Measurements from ENCODE around the gene MGAM2.

Gene MGAM2

GRCh38 chr7:142180426-142180825, 68.9 kb downstream of the MGAM2 start:
- DNase-seq: no peak

GRCh38 chr7:142181211-142181610, 69.7 kb downstream of the MGAM2 start:
- DNase-seq: no peak

- no peak for DNase-seq
Measured at GRCh38 chr7:142181966-142182365, 70.4 kb downstream of the MGAM2 start.

GRCh38 chr7:142185069-142185468, 73.6 kb downstream of the MGAM2 start:
- no peak for DNase-seq

GRCh38 chr7:142185801-142186200, 74.3 kb downstream of the MGAM2 start:
- no peak for DNase-seq

GRCh38 chr7:142188154-142188553, 76.6 kb downstream of the MGAM2 start:
- DNase-seq: no peak

DNA sequence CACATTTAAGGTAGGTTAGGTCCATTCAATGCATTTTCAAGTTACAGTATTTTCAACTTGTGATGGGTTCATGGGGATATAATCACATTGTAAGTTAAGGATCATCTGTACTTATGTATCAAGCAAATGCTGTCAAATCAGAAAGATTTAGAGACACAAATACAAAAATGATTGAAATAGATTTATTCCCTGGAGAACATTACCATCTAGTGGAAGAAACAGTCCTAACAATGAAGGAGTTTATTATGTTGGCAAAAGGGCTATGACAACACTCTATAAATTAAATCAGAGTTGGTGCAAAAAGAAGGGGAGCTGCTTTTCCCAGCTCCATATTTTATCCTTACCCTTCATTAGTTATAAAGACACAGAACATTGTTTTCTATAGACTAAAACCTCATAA, 77.3 kb downstream of the MGAM2 start:
- DNase-seq: no peak

GRCh38 chr7:142194201-142194600, 82.7 kb downstream of the MGAM2 start:
- no peak for DNase-seq

DNA sequence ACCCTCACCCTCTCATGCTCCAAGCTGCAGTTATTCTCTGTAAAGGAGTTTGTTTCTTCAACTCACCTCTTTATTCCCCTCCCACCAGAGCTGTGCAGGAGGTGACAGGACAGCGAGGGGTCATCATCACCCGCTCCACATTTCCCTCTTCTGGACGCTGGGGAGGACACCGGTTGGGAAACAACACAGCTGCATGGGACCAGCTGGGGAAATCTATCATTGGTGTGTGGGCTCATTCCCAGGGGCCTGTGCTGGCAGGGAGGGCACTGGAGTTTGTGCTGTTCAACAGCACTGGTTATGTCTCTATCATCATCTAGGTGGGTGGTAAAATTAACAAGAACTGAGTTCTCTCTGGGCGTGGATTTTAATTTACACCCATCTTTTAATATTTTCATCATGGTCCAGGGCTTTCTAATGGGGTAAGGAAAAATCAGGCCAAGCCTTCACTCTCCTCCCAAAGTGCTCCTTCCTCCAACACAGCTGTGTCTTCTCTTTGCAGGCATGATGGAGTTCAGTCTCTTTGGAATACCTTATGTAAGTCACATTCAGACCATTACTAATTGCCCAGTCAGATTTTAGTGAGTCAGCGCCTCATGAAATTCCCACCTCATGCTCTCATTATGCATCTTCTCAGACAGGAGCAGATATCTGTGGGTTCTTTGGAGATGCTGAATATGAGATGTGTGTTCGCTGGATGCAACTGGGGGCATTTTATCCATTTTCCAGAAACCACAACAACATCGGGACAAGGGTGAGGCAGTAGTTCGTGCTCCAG, 84.7 kb downstream of the MGAM2 start:
- DNase-seq: no peak

DNA sequence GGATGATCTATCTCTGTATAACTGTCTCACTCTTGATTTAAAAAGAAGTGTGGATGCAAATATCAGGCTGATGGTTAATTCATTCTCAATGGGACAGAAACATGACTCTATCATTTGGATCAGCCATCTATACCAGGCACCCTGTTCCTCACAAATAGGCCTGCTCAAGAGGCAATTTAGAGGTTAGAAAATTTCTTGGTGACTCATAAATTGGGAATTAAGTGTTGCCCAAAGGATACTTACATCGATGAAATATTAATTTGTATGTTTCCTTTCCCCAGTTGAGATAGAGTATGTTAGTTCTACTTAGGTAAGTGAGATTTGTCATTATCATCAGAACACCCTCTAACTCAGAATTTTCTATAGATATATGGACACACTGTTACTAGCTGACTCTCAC, 88.7 kb downstream of the MGAM2 start:
- no peak for DNase-seq

- no peak for DNase-seq
Measured at GRCh38 chr7:142228537-142229104, 117.1 kb downstream of the MGAM2 start.

GRCh38 chr7:142231716-142232115, 120.2 kb downstream of the MGAM2 start:
- DNase-seq: no peak

DNA sequence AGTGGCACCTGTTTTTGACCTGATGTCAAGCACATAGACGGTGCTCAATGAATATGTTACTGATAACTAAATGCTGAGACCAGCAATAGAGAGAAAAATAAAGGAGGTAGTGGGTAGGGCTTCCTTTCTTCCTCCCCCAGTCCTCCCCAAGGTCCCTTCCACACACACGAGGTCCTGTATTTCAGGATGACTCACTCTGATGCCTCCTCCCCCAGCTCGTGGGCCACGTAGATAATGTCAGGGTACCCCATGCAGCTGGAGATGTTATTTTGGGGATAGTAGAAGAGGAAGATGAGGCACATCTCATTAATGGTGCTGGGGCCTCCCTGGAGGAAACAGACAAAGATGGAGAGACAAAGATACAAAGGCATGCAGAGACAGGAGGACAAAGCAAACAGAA, 129.0 kb downstream of the MGAM2 start:
- DNase-seq: no peak

- no peak for DNase-seq
Measured at GRCh38 chr7:142243823-142244222, 132.3 kb downstream of the MGAM2 start.

GRCh38 chr7:142248166-142249160, 136.9 kb downstream of the MGAM2 start:
- no peak for DNase-seq

- DNase-seq: no peak
Measured at GRCh38 chr7:142249918-142250317, 138.4 kb downstream of the MGAM2 start.

- DNase-seq: no peak
Measured at GRCh38 chr7:142250705-142251104, 139.2 kb downstream of the MGAM2 start.

DNA sequence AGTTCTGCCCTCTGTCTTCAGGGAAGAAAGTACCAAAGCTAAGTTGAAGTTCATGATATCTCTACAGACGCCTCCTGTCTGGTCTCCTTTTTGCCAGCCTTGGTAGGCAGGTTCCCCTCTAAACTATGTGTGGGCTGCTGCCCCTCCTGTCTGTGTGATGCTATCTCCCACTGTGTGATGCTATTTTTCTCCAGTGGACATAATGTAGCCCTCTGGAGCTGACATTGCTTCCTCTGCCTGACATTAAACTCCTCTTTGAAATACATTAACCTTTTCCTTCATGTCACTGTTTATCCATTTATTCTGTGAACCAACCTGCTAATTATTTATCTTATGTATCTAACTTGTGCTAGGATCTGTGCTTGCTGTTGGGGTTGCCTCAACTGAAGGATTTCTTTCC, 146.4 kb downstream of the MGAM2 start, which contains the start of gene PRSS58:
TSS of gene PRSS58 (minus strand) at position 101 of the 400 bp plus-strand sequence. CDS start 351 bp downstream, outside the sequence.
- no peak for DNase-seq

GRCh38 chr7:142263598-142264380, 152.3 kb downstream of the MGAM2 start:
- DNase-seq: no peak

Data from activated T-cell treated with anti-CD3 and anti-CD28 coated beads for 4 hours (primary cell).